H1 (cell line): Measurements from ENCODE around the gene LBH. TPM values are rescaled to one million over a fixed set of nuclear protein-coding genes. Genes with fewer than 3 reads are reported as not detected.

ENCODE experiments used
- CTCF ChIA-PET: fragments of 300-600 bp; sonication (Branson Sonifier 250); formaldehyde crosslinking; loops from one replicate; lab custom pipeline; 2021; ENCODE audit not compliant: partially characterized antibody; lab: Charles Lee
- POLR2A ChIA-PET: fragments of 300-600 bp; sonication (Branson Sonifier 250); formaldehyde crosslinking; loops from one replicate; lab custom pipeline; 2021; ENCODE audit warnings: inconsistent platforms; ENCODE audit not compliant: partially characterized antibody; lab: Charles Lee
- DNase-seq, 2 experiments: peaks; one replicate each; pipeline versions ENCODE4 v3.0.0 to v3.0.0-alpha.2; 2010 to 2022; ENCODE audit warnings: low spot score in 2 of 2, low read depth in 1 of 2, mixed read lengths in 1 of 2
- FAIRE-seq: peaks from 2 replicates; lab custom pipeline; 2011; peaks lifted over from hg19 to GRCh38; lab: Jason Lieb, UNC
- H2AFZ ChIP-seq: 2 replicates; pipeline ENCODE4 v1.8.1; 2012; ENCODE audit warnings: low read length, inconsistent platforms
- H2AK5ac ChIP-seq: 2 replicates; pipeline ENCODE4 v1.6.1; 2013; ENCODE audit warnings: low read depth, low read length
- H2BK120ac ChIP-seq: replicated peaks from 2 replicates; pipeline ENCODE3; 2013; ENCODE audit warnings: low read depth, low read length, inconsistent platforms
- H2BK12ac ChIP-seq: 2 replicates; pipeline ENCODE4 v1.6.1; 2013; ENCODE audit warnings: low read depth, low read length
- H2BK15ac ChIP-seq: 2 replicates; pipeline ENCODE4 v1.6.1; 2013; ENCODE audit warnings: low read length
- H2BK20ac ChIP-seq: 2 replicates; pipeline ENCODE4 v1.6.1; 2013; ENCODE audit warnings: low read length
- H2BK5ac ChIP-seq: 2 replicates; pipeline ENCODE4 v1.6.1; 2013; ENCODE audit warnings: low read depth, low read length
- H3K14ac ChIP-seq: 2 replicates; pipeline ENCODE4 v1.6.1; 2013; ENCODE audit warnings: inconsistent platforms; ENCODE audit not compliant: insufficient read length
- H3K18ac ChIP-seq: 2 replicates; pipeline ENCODE4 v1.6.1; 2013; ENCODE audit warnings: low read length; ENCODE audit errors: extremely low read depth
- H3K23ac ChIP-seq: 2 replicates; pipeline ENCODE4 v1.6.1; 2013; ENCODE audit warnings: inconsistent platforms; ENCODE audit not compliant: insufficient read length
- H3K23me2 ChIP-seq: 2 replicates; pipeline ENCODE4 v1.6.1; 2013; ENCODE audit warnings: low read depth, low read length
- H3K27ac ChIP-seq: 2 replicates; pipeline ENCODE4 v1.6.1; 2011; ENCODE audit warnings: low read depth, low read length, inconsistent platforms
- H3K27me3 ChIP-seq, 4 experiments: replicated peaks in 1 of 4; 1 replicate in 1 of 4; 2 replicates in 3 of 4; pipeline versions ENCODE4 v1.6.1 to v1.8.1; 2011 to 2013; ENCODE audit warnings: low read length in 3 of 4, mild to moderate bottlenecking in 3 of 4, inconsistent platforms in 2 of 4, mixed read lengths in 2 of 4, moderate library complexity in 1 of 4; ENCODE audit not compliant: control insufficient read depth in 3 of 4, insufficient read depth in 3 of 4; ENCODE audit errors: extremely low read depth in 1 of 4
- H3K36me3 ChIP-seq, 4 experiments: 2 replicates each; pipeline versions ENCODE4 v1.6.1 to v1.8.1; 2011 to 2013; ENCODE audit warnings: mild to moderate bottlenecking in 4 of 4, low read length in 3 of 4, moderate library complexity in 2 of 4, control low read depth in 1 of 4, inconsistent platforms in 1 of 4; ENCODE audit not compliant: insufficient read depth in 4 of 4, control insufficient read depth in 2 of 4
- H3K4ac ChIP-seq: replicated peaks from 2 replicates; pipeline ENCODE3; 2013; ENCODE audit warnings: low read length, low read depth, mixed read lengths, inconsistent platforms; ENCODE audit not compliant: insufficient read length
- H3K4me1 ChIP-seq, 4 experiments: replicated peaks in 1 of 4; 1 replicate in 1 of 4; 2 replicates in 3 of 4; pipeline versions ENCODE4 v1.6.1 to v1.8.1; 2011 to 2013; ENCODE audit warnings: low read length in 3 of 4, inconsistent platforms in 2 of 4, mixed read lengths in 1 of 4; ENCODE audit not compliant: insufficient read depth in 4 of 4, control insufficient read depth in 3 of 4
- H3K4me2 ChIP-seq, 2 experiments: 2 replicates each; pipeline versions ENCODE4 v1.6.1 to v1.8.1; 2011 to 2013; ENCODE audit warnings: low read depth in 2 of 2, low read length in 2 of 2, control low read depth in 1 of 2, inconsistent platforms in 1 of 2, mild to moderate bottlenecking in 1 of 2; ENCODE audit not compliant: insufficient read depth in 1 of 2
- H3K4me3 ChIP-seq, 4 experiments: fragments of 200-600, 300-600 bp in 1 of 4; sonication (generic), shearing (Covaris generic), sonication (Bioruptor Twin) in 1 of 4; 2 replicates each; pipeline versions ENCODE4 v1.5.1 to v1.8.1; 2011 to 2016; ENCODE audit warnings: low read length in 4 of 4, low read depth in 3 of 4, control low read depth in 2 of 4, inconsistent platforms in 2 of 4, mild to moderate bottlenecking in 2 of 4, mixed read lengths in 1 of 4, moderate library complexity in 1 of 4; ENCODE audit not compliant: insufficient read depth in 2 of 4; ENCODE audit errors: extremely low read depth in 1 of 4
- H3K56ac ChIP-seq: replicated peaks from 2 replicates; pipeline ENCODE3; 2013; ENCODE audit warnings: low read depth, mild to moderate bottlenecking, mixed read lengths, low read length, inconsistent platforms; ENCODE audit not compliant: insufficient read length
- H3K79me1 ChIP-seq: 2 replicates; pipeline ENCODE4 v1.6.1; 2013; ENCODE audit warnings: low read depth, low read length, control low read depth
- H3K79me2 ChIP-seq, 2 experiments: 2 replicates each; pipeline versions ENCODE4 v1.6.1 to v1.8.1; 2012 to 2013; ENCODE audit warnings: low read length in 2 of 2, mild to moderate bottlenecking in 2 of 2, inconsistent platforms in 1 of 2; ENCODE audit not compliant: insufficient read depth in 2 of 2, control insufficient read depth in 1 of 2
- H3K9ac ChIP-seq, 4 experiments: replicated peaks in 1 of 4; 1 replicate in 1 of 4; 2 replicates in 3 of 4; pipeline versions ENCODE4 v1.6.1 to v1.8.1; 2011 to 2013; ENCODE audit warnings: low read depth in 3 of 4, low read length in 3 of 4, control low read depth in 2 of 4, mild to moderate bottlenecking in 2 of 4, moderate library complexity in 2 of 4, inconsistent platforms in 1 of 4; ENCODE audit errors: extremely low read depth in 1 of 4
- H3K9me3 ChIP-seq, 2 experiments: 2 replicates each; pipeline versions ENCODE4 v1.6.1 to v1.8.1; 2012 to 2013; ENCODE audit warnings: mild to moderate bottlenecking in 2 of 2, moderate library complexity in 2 of 2, control low read depth in 1 of 2, inconsistent platforms in 1 of 2, low read depth in 1 of 2, low read length in 1 of 2, mixed read lengths in 1 of 2; ENCODE audit not compliant: insufficient read depth in 2 of 2
- H4K20me1 ChIP-seq, 2 experiments: replicated peaks in 1 of 2; 2 replicates each; pipeline versions ENCODE3 to v1.8.1; 2011 to 2013; ENCODE audit warnings: inconsistent platforms in 2 of 2, low read length in 2 of 2, mild to moderate bottlenecking in 1 of 2; ENCODE audit not compliant: insufficient read depth in 2 of 2, control insufficient read depth in 1 of 2
- H4K5ac ChIP-seq: 2 replicates; pipeline ENCODE4 v1.6.1; 2013; ENCODE audit warnings: low read length, low read depth, mixed read lengths, inconsistent platforms; ENCODE audit not compliant: insufficient read length
- H4K8ac ChIP-seq: 2 replicates; pipeline ENCODE4 v1.8.0; 2013; ENCODE audit warnings: mild to moderate bottlenecking, moderate library complexity, low read length, inconsistent platforms; ENCODE audit not compliant: insufficient read depth; ENCODE audit errors: extremely low read depth
- H4K91ac ChIP-seq: replicated peaks from 2 replicates; pipeline ENCODE3; 2013; ENCODE audit warnings: low read length, mixed read lengths, inconsistent platforms; ENCODE audit not compliant: insufficient read length
- ATF2 ChIP-seq: IDR thresholded peaks from 2 replicates; pipeline ENCODE4 v1.6.1; 2012; ENCODE audit warnings: low read length, inconsistent platforms
- SP4 ChIP-seq: IDR thresholded peaks from 2 replicates; pipeline ENCODE4 v1.6.1; 2012; ENCODE audit warnings: low read length, inconsistent platforms
- WGBS, 2 experiments: shearing (Covaris generic) in 1 of 2; methylation state at CpG; one replicate each; pipeline versions ENCODE4 v1.1.6 to v1.1.7; 2013 to 2015; ENCODE audit warnings: low lambda C conversion rate in 2 of 2, mixed read lengths in 2 of 2, inconsistent platforms in 1 of 2, low coverage in 1 of 2, missing lambda C conversion rate in 1 of 2; ENCODE audit not compliant: insufficient replicate concordance in 2 of 2, insufficient coverage in 1 of 2, insufficient read length in 1 of 2; ENCODE audit errors: extremely low coverage in 1 of 2, missing lambda C conversion rate in 1 of 2; 5-methylcytosine and 5-hydroxymethylcytosine counted together
- polyA plus RNA-seq, 7 experiments: library from polyadenylated mRNA; depleted of rRNA in 3 of 7; stranded (reverse) in 5 of 7; unstranded in 2 of 7; fragments of >200 nt in 5 of 7; fragments of 200-250 nt in 2 of 7; gene quantifications; 1 replicate in 5 of 7; 2 replicates in 1 of 7; 4 replicates in 1 of 7; pipeline versions ENCODE4 v1.2.1 to v1.2.3, GENCODE V29; 2011 to 2013; ENCODE audit warnings: missing spikeins in 2 of 7, mixed read lengths in 2 of 7
- total RNA-seq: library from RNA; stranded (reverse); fragmentation: NEBNext Ultra II Directional; extraction: Animal tissue kit (Norgen Biotek cat#: 25700); gene quantifications from 2 replicates; pipeline ENCODE4 v1.2.1, GENCODE V29; 2021

The LBH gene
- total and polyA plus RNA-seq, 2 of the 8 experiments (the other 6 are each of a cell fraction or from before 2014, with no cell fraction given), result 25.7 to 34.5 TPM

DNA sequence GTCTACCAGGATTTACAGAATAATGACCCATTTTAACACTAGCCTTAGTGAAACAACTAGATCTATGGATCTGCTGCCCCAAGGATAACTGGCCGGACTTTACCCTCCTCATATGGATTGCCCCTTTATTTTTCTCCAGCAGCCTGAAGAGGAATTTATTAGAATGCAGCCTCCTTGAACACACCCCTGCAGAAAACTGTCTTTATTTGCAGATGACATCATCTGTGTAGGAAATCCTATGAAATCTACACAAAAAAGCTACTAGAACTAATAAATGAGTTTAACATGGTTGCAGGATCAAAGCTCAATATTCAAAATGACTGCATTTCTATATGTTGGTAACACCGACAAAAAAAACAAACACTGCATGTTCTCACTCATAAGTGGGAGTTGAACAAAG, 29.6 kb downstream of the LBH start:
- H2BK5ac ChIP-seq, result no peak overlapping the region
- H2BK120ac ChIP-seq, result no peak overlapping the region
- no peaks in the 10 kb centered on the region for H3K79me1 ChIP-seq
- no peak overlapping the region for H2BK15ac ChIP-seq
- H4K8ac ChIP-seq, result no peak overlapping the region
- no peak overlapping the region for H2AK5ac ChIP-seq
- TF ChIP-seq SP4, result no peak
- no peak for TF ChIP-seq ATF2
- H3K23ac ChIP-seq, result no peak overlapping the region
- H4K91ac ChIP-seq, result no peak overlapping the region
- no peak overlapping the region for H3K14ac ChIP-seq
- FAIRE-seq (no peak), DNase-seq (no peak)
- no peaks in the 10 kb centered on the region for H3K79me2 ChIP-seq
- H3K4ac ChIP-seq, result no peak overlapping the region
- H3K4me1 ChIP-seq, result no peaks in the 10 kb centered on the region
- no peak overlapping the region for H3K18ac ChIP-seq
- H4K20me1 ChIP-seq, result no peaks in the 10 kb centered on the region
- no peak overlapping the region for H3K4me2 ChIP-seq
- no peak overlapping the region for H2BK12ac ChIP-seq
- H2BK20ac ChIP-seq, result no peak overlapping the region
- no peak overlapping the region for H3K9ac ChIP-seq
- no peak overlapping the region for H3K4me3 ChIP-seq
- no peaks in the 10 kb centered on the region; the same call in 1 of the 2 replicates for H3K23me2 ChIP-seq
- no peak overlapping the region for H2AFZ ChIP-seq
- H3K27ac ChIP-seq, result no peak overlapping the region
- no peaks in the 10 kb centered on the region for H3K9me3 ChIP-seq
- CTCF ChIA-PET, result interaction anchor here (1.8 kb wide), 1 partner anchor 23 kb away, joined by 8 read pairs; no protein-coding TSS in a partner anchor
- no peaks in the 10 kb centered on the region for H3K27me3 ChIP-seq
- no peak overlapping the region for H4K5ac ChIP-seq
- 89% methylated on average over 2 of the region's 2 CpGs; no CpG with 5 or more reads in 1 of the 2 experiments for WGBS, 2 experiments
- peaks cover 0 to 10% (median 4%) of the 10 kb centered on the region in 4 experiments; a peak in 6 of 8 replicates for H3K36me3 ChIP-seq
- H3K56ac ChIP-seq, result no peak overlapping the region
- POLR2A ChIA-PET, result no interaction called here
